A673 (cell line): ENCODE data around the gene CLEC2A. TPM values are rescaled to one million over a fixed set of nuclear protein-coding genes. Genes with fewer than 3 reads are reported as not detected.

ENCODE experiments used
- BruUV-seq: library from RNA; stranded (reverse); fragments of 400-500 nt; replicated peaks from 2 replicates; lab custom pipeline; 2021; lab: Mats Ljungman, UMichigan
- CTCF ChIA-PET: fragments of 300-600 bp; sonication (Branson Sonifier 250); formaldehyde crosslinking; loops from one replicate; lab custom pipeline; 2022; ENCODE audit warnings: antibody characterized with exemption; lab: Charles Lee
- POLR2A ChIA-PET: fragments of 300-600 bp; sonication (Branson Sonifier 250); formaldehyde crosslinking; loops from one replicate; lab custom pipeline; 2022; ENCODE audit warnings: antibody characterized with exemption; ENCODE audit not compliant: low non-redundant PET; lab: Charles Lee
- DNase-seq: peaks from one replicate; pipeline ENCODE4 v3.0.0-alpha.2; 2015; ENCODE audit warnings: low spot score
- H3K27ac ChIP-seq: fragments of 200-600 bp; sonication (generic); 2 replicates; pipeline ENCODE4 v1.5.1; 2016; ENCODE audit warnings: mixed run types, low read depth, mild to moderate bottlenecking, mixed read lengths, antibody characterized with exemption, low read length; ENCODE audit not compliant: poor library complexity, severe bottlenecking
- H3K27me3 ChIP-seq: fragments of 200-600 bp; sonication (generic); replicated peaks from 2 replicates; pipeline ENCODE4 v1.6.1; 2017; ENCODE audit warnings: mixed run types, low read depth, mild to moderate bottlenecking, mixed read lengths, antibody characterized with exemption, low read length; ENCODE audit not compliant: insufficient read depth, poor library complexity
- H3K36me3 ChIP-seq: fragments of 200-600 bp; sonication (generic); 2 replicates; pipeline ENCODE4 v1.6.1; 2016; ENCODE audit warnings: mixed run types, mild to moderate bottlenecking, mixed read lengths, antibody characterized with exemption, low read length; ENCODE audit not compliant: insufficient read depth, poor library complexity, severe bottlenecking
- H3K4me1 ChIP-seq: fragments of 200-600 bp; sonication (generic); 2 replicates; pipeline ENCODE4 v1.6.1; 2017; ENCODE audit warnings: mixed run types, mild to moderate bottlenecking, mixed read lengths, antibody characterized with exemption, low read length; ENCODE audit not compliant: insufficient read depth, poor library complexity, severe bottlenecking
- H3K4me3 ChIP-seq: fragments of 200-600 bp; sonication (generic); 2 replicates; pipeline ENCODE4 v1.5.1; 2016; ENCODE audit warnings: low read depth, mixed run types, mild to moderate bottlenecking, mixed read lengths, low read length; ENCODE audit not compliant: poor library complexity, severe bottlenecking
- H3K9me3 ChIP-seq: fragments of 200-600 bp; sonication (generic); 2 replicates; pipeline ENCODE4 v1.6.1; 2016; ENCODE audit warnings: mixed run types, low read depth, mild to moderate bottlenecking, mixed read lengths, antibody characterized with exemption, low read length; ENCODE audit not compliant: poor library complexity, severe bottlenecking
- CTCF ChIP-seq: fragments of 300-800, 200-600 bp; sonication (generic); conservative IDR thresholded peaks from 2 replicates; pipeline ENCODE4 v1.5.1; 2017; ENCODE audit warnings: low read depth, mild to moderate bottlenecking, antibody characterized with exemption, low read length, moderate library complexity, mixed read lengths
- EZH2 ChIP-seq: fragments of 200-600 bp; sonication (generic); IDR thresholded peaks from 2 replicates; pipeline ENCODE4 v1.6.1; 2017; ENCODE audit warnings: borderline replicate concordance, low read depth, mild to moderate bottlenecking, mixed read lengths, antibody characterized with exemption, low read length; ENCODE audit not compliant: poor library complexity, severe bottlenecking
- intact Hi-C: fragments of 100-400 bp; cut with micrococcal nuclease; formaldehyde crosslinking; loops from one replicate; pipeline ENCODE4 v1.10.0; 2022; ENCODE audit not compliant: unreplicated experiment
- total RNA-seq: library from RNA; stranded (reverse); gene quantifications from 2 replicates; pipeline ENCODE4 v1.2.3, GENCODE V29; 2021

CLEC2A gene
- total RNA-seq, 1 experiment from 2014 or later: not detected

- no peak for DNase-seq
- Histone ChIP-seq H3K4me1 (peaks cover 4% of the 10 kb centered on the region), H3K27me3 (no peaks in the 10 kb centered on the region), H3K4me3 (peak overlapping the region; percentile 53), H3K9me3 (peaks cover 3% of the 10 kb centered on the region), H3K36me3 (peaks cover 3% of the 10 kb centered on the region), H3K27ac (peak overlapping the region; percentile 64)
- CTCF ChIA-PET: no interaction called here
- POLR2A ChIA-PET: interaction anchor here (0.9 kb wide), 1 partner anchor 223 kb away, joined by 4 read pairs; no protein-coding TSS in a partner anchor
- intact Hi-C loops: no loop called here
- BruUV-seq: no TSS peak
- TF ChIP-seq EZH2 (no peak), CTCF (no peak)
These were observed 65.3 kb downstream of the CLEC2A start for GRCh38 chr12:9866860-9867269.

GRCh38 chr12:9864913-9865675 is 67.1 kb downstream of the CLEC2A start:
- Histone ChIP-seq H3K9me3 (peaks cover 3% of the 10 kb centered on the region), H3K4me1 (no peaks in the 10 kb centered on the region), H3K27ac (peak overlapping the region; percentile 51), H3K4me3 (peak overlapping the region; percentile 11), H3K27me3 (no peaks in the 10 kb centered on the region), H3K36me3 (peaks cover 3% of the 10 kb centered on the region)
- intact Hi-C loops: no loop called here
- ChIA-PET CTCF (no interaction called here), POLR2A (no interaction called here)
- no TSS peak for BruUV-seq
- no peak for TF ChIP-seq CTCF
- TF ChIP-seq EZH2: no peak
- DNase-seq: peak; percentile 7

Other genes starting within 250 kb of the CLEC2A start
- gene CLECL1, start 199.3 kb downstream of the CLEC2A start, total RNA-seq: not detected in 2 replicates
- 0.26 TPM in 1 of 2 replicates, not detected in the other for gene CD69, start 171.5 kb downstream of the CLEC2A start, total RNA-seq
- gene KLRF1, start 104.9 kb downstream of the CLEC2A start, total RNA-seq: not detected in 2 replicates
- gene CLEC2B, start 63.0 kb downstream of the CLEC2A start, total RNA-seq: 9.4 and 12.3 TPM in 2 replicates
- not detected in 2 replicates for gene KLRF2, start 50.9 kb downstream of the CLEC2A start, total RNA-seq
- not detected in 2 replicates for gene CLEC12A, start 39.0 kb upstream of the CLEC2A start, total RNA-seq
- not detected in 2 replicates for gene CLEC1B, start 66.8 kb upstream of the CLEC2A start, total RNA-seq
- not detected in 2 replicates for gene CLEC12B, start 78.3 kb upstream of the CLEC2A start, total RNA-seq
- gene CLEC9A, start 98.3 kb upstream of the CLEC2A start, total RNA-seq: not detected in 2 replicates
- gene CLEC1A, start 166.6 kb upstream of the CLEC2A start, total RNA-seq: not detected in 2 replicates
- gene CLEC7A, start 197.8 kb upstream of the CLEC2A start, total RNA-seq: 0.28 and 0.39 TPM in 2 replicates
- not detected in 2 replicates for gene OLR1, start 239.8 kb upstream of the CLEC2A start, total RNA-seq
- gene TMEM52B, start 246.7 kb upstream of the CLEC2A start, total RNA-seq: 0.24 TPM in 1 of 2 replicates, not detected in the other